GM18511 (cell line): ENCODE measurements around the gene RCAN2.
A peak's percentile ranks its signal among the peaks of the same experiment; 100 is the strongest.

Experiments used
- ATAC-seq: cut with Tn5 transposase; IDR thresholded peaks from one replicate; pipeline ENCODE4 v1.9.1; 2021; ENCODE audit warnings: mild to moderate bottlenecking, moderate library complexity; ENCODE audit not compliant: unreplicated experiment

The RCAN2 gene

DNA sequence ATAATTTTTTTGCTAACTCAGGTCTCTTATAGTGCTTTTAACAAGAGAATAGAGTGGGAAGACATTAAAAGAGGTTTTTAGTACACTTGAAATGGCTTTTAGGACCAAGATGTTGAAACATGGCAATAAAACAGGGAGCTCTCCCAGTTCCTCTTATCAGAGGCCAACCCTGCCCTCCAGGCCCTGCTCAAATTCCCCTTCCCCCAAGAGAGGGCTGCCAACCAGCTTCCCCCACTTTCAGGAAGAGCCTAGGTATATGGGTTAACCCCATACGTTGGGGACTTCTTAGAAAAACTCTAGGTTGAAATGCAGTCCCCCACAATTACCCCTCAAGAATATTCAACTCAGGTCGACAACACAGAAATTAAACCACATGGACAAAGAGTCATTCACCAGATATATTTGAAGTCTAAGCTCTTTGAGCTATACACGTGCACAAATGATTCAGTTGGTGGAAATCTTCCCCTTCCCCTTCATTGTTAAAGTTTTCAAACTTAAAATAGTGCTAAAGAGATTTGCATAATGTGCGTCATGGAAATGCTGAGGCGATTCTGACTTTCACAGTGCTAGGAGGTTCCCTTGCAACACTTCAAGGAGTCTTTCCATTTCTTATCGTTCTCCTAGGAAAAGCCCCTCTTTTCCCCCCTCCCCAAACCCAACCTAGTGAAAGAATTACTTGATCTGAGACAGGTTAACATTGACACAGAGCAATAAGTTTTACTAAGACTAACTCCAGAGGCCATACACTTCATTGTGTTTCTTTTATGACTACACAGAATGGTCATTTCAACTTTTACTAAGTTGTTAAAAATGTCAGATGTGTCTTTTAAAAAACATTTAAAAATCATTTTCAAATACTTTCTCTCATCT lies 270.7 kb downstream of the RCAN2 start:
- ATAC-seq, result peak; percentile 69

DNA sequence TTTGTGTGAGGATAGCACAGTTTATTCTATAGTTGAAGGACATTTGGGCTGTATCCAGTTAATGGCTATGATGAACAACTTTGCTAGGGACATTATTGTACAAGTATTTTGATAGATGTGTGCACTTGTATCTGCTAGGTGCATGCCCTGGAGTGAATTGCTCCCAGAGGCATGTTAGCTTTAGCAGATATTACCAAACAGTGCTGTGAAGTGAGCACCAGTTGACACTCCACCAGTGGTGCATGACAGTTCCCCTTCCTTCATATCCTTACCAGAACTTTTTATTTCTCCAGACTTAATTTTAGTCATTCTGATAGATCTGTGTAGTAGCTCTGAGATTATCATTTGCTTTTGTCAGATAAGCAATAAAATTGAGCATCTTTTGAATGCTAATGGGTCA lies 271.6 kb downstream of the RCAN2 start:
- ATAC-seq, result no peak

DNA sequence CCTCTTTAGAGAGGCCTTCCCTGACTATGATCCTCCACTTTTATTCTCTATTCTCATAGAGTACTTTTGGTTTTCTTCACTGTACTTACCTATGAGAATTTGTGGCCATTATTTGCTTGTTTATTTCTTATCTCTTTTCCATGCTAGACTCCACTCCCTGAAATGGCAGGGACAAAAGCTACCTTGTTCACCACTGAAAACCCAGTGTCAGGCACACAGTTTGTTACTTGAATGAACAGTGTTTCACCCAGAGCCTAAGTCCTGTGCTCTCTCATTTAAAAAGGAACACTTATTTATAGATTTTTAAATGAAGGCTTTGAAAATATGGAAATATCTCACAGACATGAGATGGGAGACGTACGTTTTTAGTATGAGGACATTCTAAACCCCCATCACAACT lies 272.8 kb downstream of the RCAN2 start:
- no peak for ATAC-seq

DNA sequence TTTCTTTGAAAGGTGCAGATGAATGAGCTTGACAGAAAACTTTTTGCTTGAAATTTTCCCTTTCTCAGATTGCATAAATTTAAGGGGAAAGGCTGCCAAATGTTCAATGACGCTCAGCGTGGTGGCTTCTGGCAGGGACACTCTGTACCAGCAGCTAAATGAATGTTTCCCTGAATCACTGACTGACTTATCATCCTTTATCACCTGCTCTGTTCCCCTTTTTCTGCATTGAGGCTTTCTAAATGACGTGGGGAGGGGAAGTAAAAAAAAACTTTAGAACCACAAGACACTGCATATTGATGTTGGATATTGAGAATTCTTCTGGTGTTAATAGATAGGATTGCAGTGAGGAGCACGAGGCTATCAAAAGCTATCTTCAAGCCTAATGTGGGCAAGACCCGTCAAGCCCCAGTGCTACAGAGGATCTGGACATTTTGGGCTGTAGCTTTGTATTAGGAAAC lies 273.5 kb downstream of the RCAN2 start:
- ATAC-seq, result peak; percentile 60

DNA sequence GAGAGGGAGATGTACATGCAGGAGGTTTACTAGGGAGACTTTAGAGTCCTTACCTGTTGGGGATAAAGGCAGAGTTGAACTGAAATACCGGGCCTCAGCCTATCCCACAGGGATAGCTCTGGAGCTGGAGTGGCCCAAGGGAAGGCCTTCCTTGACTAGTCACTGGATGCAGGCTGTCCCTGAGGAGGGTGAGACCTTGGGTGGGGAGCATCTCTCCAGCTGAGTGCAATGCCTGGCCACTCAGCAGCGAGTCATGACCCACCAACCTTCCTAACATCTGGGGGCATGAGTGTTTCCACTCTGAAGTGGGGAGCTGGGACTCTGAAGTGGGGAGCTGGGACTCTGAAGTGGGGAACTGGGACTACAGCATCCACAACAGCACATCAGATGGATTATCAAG lies 274.4 kb downstream of the RCAN2 start:
- ATAC-seq, result no peak

DNA sequence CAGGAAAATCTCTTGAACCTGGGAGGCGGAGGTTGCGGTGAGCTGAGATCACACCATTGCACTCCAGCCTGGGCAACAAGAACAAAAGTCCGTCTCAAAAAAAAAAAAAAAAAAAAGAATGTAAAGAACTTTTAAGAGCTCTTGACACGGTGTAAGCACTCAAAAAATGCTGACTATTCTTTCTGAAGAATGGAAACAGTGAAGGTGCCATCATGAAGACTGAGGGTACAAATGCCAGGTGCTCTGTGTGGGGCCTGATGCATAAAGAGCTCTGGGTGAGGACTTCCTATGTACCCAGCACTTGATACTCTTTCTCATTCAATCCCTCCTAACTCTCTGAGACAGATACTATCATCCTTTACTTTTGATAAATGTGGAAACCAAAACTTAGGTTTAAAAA lies 275.5 kb downstream of the RCAN2 start:
- no peak for ATAC-seq

DNA sequence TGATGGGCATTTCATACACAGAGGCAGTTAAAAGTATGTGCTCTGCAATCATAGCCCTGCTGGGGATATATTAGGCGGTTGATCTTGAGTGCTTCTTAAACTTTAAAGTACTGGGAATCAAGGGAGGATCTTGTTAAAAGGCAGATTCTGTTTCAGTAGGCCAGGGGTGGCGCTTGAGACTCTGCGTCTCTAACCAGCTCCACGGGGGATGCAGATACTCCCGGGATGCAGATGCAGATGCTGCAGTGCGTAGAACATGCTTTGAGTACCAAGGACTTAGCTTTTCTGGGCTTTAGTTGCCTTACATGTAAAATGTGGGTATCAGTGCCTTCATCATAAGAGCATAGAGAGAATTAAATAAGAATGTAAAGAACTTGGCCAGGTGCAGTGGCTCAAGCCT lies 276.0 kb downstream of the RCAN2 start:
- ATAC-seq, result no peak

DNA sequence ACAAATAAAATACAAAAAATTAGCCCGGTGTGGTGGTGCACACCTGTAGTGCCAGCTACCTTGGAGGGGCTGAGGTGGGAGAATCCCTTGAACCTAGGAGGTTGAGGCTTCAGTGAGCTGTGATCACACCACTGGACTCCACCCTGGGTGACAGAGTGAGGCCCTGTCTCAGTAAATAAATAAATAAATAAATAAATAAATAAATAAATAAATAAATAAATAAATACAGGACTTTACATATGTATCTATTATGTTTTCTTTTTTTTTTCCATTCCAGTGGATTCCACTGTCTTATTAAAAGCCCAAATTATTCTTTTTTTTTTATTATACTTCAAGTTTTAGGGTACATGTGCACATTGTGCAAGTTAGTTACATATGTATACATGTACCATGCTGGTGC lies 279.3 kb downstream of the RCAN2 start:
- no peak for ATAC-seq

DNA sequence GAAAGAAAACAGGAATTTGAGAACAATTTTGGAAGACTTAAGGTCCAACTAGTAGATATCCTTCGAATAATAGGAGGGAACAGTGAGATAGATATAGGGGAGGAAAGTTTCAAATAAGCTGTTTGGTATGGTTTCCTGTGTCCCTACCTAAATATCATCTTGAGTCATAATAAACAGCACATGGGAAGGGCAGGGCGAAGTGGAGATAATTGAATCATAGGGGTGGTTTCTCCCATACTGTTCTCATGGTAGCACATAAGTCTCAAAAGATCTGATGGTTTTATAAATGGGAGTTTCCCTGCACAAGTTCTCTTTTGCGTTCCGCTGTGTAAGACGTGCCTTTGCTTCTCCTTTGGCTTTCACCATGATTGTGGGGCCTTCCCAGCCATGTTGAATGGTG lies 281.0 kb downstream of the RCAN2 start:
- no peak for ATAC-seq

DNA sequence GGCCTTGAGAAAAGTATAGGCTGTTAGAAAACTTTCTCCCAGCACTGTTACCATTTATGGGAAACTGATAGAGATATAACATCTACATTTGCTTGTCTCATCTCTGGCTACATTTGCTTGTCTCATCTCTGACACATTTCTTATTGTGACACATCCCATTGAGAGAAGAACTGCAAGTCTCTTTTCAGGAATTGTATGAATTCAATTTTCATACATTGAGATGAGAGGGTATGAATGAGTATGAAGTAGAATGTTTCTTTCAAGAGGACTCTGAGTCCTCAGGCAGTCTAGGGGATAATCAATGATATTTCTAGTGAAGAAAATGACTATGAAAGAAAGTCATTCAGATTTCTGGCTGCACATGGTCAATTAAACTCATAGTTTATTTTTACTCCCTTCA lies 282.9 kb downstream of the RCAN2 start:
- no peak for ATAC-seq

DNA sequence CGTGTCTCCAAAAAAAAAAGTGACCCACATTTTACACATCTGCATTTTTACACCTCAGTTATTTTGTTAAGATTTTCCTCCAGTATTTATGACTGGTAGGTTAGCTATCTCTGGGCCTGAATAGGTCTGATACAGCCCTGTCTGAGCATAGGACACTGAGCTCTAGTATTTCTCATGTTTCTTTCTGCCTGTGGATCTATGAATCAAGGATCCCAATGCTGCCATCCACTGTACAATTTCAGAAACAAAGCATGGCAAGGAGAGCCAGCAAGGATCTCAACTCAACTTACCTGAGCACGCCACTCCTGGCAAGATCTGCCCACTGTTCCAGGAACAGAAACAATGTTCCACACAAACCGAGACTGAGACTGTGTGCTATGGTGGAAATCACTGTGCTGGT lies 284.1 kb downstream of the RCAN2 start:
- ATAC-seq, result no peak

DNA sequence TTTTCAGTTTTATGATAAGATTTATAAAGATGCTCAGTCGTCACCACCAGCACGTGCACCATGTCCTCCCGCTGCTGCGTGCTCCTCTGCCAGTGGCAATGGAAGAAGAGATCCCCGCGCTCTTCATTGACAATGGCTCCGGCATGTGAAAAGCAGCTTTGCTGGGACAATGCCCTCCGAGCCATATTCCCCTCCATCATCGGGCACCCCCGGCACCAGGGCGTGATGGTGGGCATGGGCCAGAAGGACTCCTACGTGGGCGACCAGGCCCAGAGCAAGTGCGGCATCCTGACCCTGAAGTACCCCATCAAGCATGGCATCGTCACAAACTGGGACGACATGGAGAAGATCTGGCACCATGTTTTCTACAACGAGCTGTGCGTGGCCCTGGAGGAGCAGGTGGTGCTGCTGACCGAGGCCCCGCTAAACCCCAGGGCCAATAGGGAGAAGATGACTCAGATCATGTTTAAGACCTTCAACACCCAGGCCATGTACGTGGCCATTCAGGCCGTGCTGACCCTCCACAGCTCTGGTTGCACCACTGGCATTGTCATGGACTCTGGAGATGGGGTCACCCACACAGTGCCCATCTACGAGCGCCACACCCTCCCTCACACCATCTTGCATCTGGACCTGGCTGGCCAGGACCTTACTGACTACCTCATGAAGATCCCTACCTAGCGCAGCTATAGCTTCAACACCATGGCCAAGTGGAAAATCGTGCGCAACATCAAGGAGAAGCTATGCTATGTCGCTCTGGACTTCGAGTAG lies 286.2 kb downstream of the RCAN2 start:
- ATAC-seq, result no peak

DNA sequence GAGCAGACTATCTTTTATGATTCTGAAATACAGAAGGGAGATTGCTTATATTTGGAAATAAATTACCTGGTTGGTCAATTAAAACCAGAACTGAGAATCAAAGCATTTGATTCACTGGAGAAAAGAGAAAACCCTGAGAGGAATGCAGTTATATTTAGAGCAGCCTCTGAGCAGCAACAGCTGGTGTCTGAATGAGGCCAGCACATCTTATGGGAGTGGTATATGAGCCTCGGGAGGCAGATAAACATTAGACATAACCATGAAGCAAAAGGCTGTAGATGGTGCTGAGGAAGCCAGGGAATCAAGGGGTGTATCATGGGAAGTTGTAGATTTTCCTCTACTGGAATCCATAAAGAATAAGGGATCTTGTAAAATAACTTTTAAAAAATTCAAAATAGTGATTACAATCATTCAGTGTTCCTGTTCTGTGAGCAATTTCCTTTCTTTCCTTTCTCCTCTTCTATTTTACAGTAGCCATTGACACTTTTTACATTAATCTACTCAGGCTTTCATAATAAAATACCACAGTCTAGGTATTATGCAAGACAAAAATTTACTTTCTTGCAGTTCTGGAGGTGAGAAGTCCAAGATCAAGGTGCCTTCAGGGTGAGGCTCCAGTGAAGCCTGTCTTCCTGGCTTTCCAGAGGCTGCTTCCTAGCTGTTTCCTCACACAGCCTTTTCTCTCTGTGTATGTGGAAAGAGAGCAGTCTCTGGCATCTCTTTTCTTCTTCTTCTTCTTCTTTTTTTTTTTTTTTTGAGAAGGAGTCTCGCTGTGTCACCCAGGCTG lies 287.7 kb downstream of the RCAN2 start:
- ATAC-seq, result no peak

DNA sequence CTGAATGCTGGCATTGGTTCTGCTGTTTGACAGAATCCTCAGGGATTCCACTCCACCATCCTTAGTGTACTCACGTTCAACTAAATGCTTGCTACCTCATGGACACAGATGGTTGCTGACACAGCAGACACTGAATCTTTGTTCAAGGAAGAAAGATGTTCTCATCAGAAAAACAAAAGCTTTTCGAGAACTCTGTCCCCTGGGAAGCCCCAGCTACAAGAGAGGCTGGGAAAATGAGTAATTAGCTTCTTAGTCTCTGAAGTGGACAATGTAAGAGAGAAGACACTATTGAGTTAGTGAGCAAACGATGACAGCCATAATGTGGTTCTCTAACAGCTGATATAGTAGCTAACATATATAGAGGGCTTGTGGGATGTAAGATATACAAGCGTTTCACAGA lies 289.5 kb downstream of the RCAN2 start:
- no peak for ATAC-seq

DNA sequence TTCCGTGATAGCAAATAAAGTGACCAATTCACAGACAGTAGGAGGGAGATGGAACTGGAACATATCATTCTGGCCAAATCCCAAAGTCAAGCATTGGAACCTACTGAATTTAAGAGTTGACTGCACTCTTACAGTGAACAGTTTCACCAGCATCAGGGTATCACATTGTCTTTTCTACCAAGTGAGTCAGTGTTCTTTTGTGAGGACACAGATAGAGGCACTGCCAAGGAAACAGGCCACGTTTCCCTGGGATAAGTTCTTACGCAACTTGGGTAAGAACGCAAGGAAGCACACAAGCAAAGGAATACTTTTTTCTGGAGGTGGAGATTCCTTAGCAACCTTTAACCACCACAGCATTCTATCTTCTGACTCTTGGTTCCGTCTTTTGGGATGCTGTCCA lies 291.9 kb downstream of the RCAN2 start:
- ATAC-seq, result no peak

DNA sequence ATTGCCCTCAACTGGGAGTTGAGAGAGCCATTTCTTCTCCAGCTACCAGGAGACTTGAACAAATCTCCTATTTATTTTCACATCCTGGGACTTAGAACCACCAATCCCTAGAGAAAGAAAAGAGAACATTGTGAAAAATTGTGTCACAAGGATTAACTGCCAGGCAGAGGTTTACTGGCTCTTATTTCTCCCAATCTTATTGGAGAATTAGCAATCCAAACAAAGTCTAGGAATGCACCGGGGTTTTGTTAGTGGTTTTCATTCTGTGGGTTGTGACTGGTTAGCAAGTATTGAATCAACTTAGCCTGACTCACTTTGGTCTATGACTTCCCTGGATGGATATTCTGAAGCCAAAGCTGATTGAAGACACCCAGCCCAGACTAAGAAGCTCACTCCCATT lies 299.3 kb downstream of the RCAN2 start:
- no peak for ATAC-seq

DNA sequence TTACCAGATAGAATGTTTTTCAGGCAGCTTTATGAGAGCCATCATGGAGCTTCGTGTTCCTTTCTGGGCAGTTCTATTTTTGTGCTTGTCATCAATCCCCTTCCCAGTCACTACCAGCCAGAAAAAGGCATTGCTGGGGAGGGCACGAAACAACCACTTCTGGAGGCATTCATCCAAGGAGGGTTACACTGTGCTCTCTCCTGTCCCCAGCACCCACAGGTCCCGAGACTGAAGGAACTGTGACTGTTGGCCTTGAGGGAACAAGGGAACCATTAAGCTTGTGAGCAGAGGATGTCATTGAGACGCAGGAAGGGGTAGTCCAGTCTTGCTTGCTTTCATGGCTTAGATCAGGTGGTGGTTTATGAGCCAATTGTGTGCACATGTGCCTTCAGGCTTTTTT lies 300.4 kb downstream of the RCAN2 start:
- no peak for ATAC-seq

DNA sequence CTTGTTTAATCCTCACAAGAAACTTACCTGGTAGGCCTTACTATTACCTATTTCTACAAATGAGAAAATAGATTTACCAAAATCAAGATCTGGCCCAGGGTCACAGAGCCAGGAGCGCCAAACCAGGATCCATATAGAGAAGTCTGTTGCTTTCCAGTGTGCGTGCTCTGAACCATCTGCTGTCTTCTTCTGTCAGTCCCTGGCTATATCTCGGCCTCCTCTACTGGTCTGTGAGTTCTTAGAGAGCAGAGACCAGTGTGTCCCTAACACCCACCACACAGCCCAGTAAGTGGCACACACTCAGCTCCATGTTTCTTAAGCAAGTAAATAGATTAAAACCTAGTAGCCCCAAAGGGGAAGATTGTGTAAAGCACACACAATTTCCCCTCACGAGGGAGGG lies 301.5 kb downstream of the RCAN2 start:
- no peak for ATAC-seq

DNA sequence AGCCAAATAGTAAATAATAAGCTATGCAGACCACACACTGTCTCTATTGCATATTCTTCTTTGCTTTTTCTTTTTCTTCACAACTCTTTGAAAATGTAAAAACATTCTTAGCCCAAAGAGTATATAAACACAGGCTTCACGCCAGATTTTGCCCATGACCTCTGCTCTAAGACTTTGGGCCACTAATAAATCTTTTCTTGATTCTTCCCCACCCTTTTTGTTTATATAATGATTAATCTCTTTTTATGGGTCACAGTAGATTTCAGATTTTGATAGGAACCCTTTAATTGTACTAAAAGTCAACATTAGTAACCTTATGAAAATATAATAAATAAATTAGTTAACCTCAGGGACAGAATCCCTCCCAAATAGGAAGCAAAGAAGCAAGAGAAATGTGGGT lies 304.7 kb downstream of the RCAN2 start:
- ATAC-seq, result no peak

DNA sequence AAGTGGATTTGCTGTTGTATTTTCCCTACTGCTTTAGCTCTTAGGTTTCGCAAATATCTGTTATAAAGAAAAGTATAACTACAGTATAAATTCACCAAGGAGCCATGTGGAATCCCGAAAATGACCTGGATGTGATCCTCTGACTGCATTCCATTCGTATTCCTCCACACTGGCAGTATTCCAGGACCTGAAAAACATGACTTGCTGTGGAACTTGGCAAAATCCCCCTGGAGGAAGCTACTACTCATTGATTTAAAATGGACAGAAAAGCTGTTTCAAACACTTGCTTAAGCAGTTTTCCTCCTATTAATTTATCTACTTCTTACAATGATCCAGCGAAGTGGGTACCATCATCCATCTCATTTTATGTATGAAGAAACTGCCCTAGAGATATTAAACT lies 307.1 kb downstream of the RCAN2 start:
- ATAC-seq, result no peak

DNA sequence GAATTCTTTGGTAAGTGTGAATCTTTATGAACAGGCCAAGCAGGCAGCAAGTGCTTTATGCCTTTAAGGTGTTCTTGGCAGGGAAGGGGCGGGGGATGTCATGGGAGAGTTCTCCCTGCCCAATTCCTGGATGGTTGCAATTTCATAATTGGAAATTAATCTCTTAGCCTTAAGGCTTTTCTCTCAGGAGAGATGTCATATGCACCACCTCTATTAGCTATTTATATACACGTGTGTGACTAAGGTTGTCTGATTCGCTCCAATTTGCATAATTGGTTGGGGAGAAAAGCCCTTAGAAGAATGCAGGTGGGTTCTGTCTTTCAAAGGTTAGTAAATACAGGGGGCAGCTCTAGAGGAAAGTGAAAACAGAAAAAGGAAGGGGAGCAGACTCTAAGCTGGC lies 315.3 kb downstream of the RCAN2 start:
- ATAC-seq, result peak; percentile 61
